ENCODE measurements around the gene CNOT8.
A peak's percentile ranks its signal among the peaks of the same experiment; 100 is the strongest.
"Not testable (repeated sequence)": the region's sequence is repeated elsewhere in the genome, so short reads cannot be mapped to it uniquely, and the experiment has no call there.

Gene CNOT8

DNA sequence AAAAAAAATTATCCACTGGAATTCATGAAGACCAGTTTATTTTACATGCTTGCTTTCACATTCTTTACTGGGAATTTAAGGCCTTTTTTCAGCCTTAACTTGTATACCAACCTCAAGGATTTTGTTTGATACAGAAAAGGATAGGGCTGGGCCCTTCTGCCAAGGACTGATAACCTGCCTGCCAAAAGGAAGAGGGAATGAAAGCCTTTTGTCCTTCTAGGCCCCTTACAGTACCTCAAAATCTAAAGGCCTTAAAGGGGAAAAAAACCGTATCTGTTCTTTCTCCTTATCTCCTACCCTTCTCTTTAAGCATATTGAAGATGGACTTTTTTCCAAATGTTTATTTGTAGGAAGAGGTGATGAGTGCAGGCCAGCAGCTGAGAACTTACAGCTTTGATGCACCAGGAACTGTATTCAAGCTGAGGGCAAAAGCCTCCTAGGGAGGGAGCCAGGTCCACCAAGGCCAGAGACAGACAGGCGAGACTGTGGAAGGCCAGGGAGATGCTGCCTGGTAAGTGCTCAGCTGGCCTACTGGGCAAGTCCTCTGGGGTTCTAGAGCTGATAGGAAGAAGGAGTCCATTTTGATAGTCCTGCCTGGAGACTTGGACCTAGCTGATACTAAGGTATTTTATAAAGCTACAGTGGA, 39.8 kb upstream of the CNOT8 start:
- Histone ChIP-seq H3K4me3 (ENCODE audit: low read depth in 1 of 5, low read length in 5 of 5) (no peak overlapping the region), H3K27me3 (ENCODE audit: control insufficient read depth in 5 of 5, insufficient read depth in 4 of 5, low read length in 5 of 5) (no peaks in the 10 kb centered on the region), H3K4me1 (ENCODE audit: control insufficient read depth in 5 of 5, insufficient read depth in 5 of 5, low read length in 5 of 5) (peaks cover 0 to 11% (median 6%) of the 10 kb centered on the region in 5 donors), H3K27ac (ENCODE audit: low read depth, low read length) (peak overlapping the region; percentile 48), H3K36me3 (ENCODE audit: control insufficient read depth in 5 of 5, insufficient read depth in 5 of 5, low read length in 5 of 5) (peaks cover 8 to 97% (median 77%) of the 10 kb centered on the region in 5 donors), H3K9me3 (ENCODE audit: control insufficient read depth in 5 of 5, low read length in 5 of 5) (no peaks in the 10 kb centered on the region), H3K9ac (ENCODE audit: low read length in 5 of 5) (peak overlapping the region in 2 of 5 donors; percentile 21 to 29)

- peak overlapping the region in 3 of 5 donors; percentile 1 to 29 (median 13) for H3K9ac ChIP-seq (ENCODE audit: low read length in 5 of 5)
Measured at GRCh38 chr5:154819546-154819945, 38.9 kb upstream of the CNOT8 start.

DNA sequence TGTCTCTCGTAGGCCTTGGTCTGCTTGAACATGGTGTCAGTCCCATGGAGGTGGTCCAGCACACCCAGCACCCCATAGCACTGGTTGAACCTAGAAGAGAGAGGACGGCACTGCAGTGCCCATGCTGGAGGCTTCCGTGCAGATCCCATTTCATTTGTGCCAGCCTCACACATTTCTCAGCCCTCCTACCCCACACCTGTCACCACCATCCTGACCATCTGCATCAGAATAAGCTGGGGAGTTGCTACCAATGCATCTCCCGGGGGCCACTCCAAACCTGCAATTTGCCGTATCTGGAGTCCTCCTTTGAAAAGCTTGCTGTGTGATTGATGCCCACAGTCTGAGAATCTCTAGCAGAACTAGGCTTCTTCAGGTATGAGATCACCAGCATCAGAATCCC, 38.0 kb upstream of the CNOT8 start:
- Histone ChIP-seq H3K4me3 (ENCODE audit: low read depth in 1 of 5, low read length in 5 of 5) (no peak overlapping the region), H3K9ac (ENCODE audit: low read length in 5 of 5) (peak overlapping the region in 1 of 5 donors; percentile 1), H3K36me3 (ENCODE audit: control insufficient read depth in 5 of 5, insufficient read depth in 5 of 5, low read length in 5 of 5) (peaks cover 8 to 97% (median 74%) of the 10 kb centered on the region in 5 donors)

More at GRCh38 chr5:154819546-154819945, 38.9 kb upstream of the CNOT8 start:
- H3K4me1 ChIP-seq (ENCODE audit: control insufficient read depth in 5 of 5, insufficient read depth in 5 of 5, low read length in 5 of 5): peaks cover 0 to 11% (median 6%) of the 10 kb centered on the region in 5 donors
- H3K27me3 ChIP-seq (ENCODE audit: control insufficient read depth in 5 of 5, insufficient read depth in 4 of 5, low read length in 5 of 5): no peaks in the 10 kb centered on the region
- peak overlapping the region; percentile 48 for H3K27ac ChIP-seq (ENCODE audit: low read depth, low read length)
- peaks cover 8 to 98% (median 79%) of the 10 kb centered on the region in 5 donors for H3K36me3 ChIP-seq (ENCODE audit: control insufficient read depth in 5 of 5, insufficient read depth in 5 of 5, low read length in 5 of 5)
- H3K9me3 ChIP-seq (ENCODE audit: control insufficient read depth in 5 of 5, low read length in 5 of 5): no peaks in the 10 kb centered on the region
- H3K4me3 ChIP-seq (ENCODE audit: low read depth in 1 of 5, low read length in 5 of 5): no peak overlapping the region

GRCh38 chr5:154822896-154823295, 35.5 kb upstream of the CNOT8 start:
- H3K27me3 ChIP-seq (ENCODE audit: control insufficient read depth in 5 of 5, insufficient read depth in 4 of 5, low read length in 5 of 5); H3K27ac ChIP-seq (ENCODE audit: low read depth, low read length); H3K9me3 ChIP-seq (ENCODE audit: control insufficient read depth in 5 of 5, low read length in 5 of 5); H3K4me1 ChIP-seq (ENCODE audit: control insufficient read depth in 5 of 5, insufficient read depth in 5 of 5, low read length in 5 of 5); H3K4me3 ChIP-seq (ENCODE audit: low read depth in 1 of 5, low read length in 5 of 5); H3K9ac ChIP-seq (ENCODE audit: low read length in 5 of 5): not testable (repeated sequence)
- H3K36me3 ChIP-seq (ENCODE audit: control insufficient read depth in 5 of 5, insufficient read depth in 5 of 5, low read length in 5 of 5): peaks cover 12 to 84% (median 64%) of the 10 kb centered on the region in 5 donors

More for the DNA sequence above, 38.0 kb upstream of the CNOT8 start:
- Histone ChIP-seq H3K27ac (ENCODE audit: low read depth, low read length) (no peak overlapping the region), H3K4me1 (ENCODE audit: control insufficient read depth in 5 of 5, insufficient read depth in 5 of 5, low read length in 5 of 5) (peaks cover 0 to 11% (median 6%) of the 10 kb centered on the region in 5 donors), H3K27me3 (ENCODE audit: control insufficient read depth in 5 of 5, insufficient read depth in 4 of 5, low read length in 5 of 5) (no peaks in the 10 kb centered on the region), H3K9me3 (ENCODE audit: control insufficient read depth in 5 of 5, low read length in 5 of 5) (no peaks in the 10 kb centered on the region)

DNA sequence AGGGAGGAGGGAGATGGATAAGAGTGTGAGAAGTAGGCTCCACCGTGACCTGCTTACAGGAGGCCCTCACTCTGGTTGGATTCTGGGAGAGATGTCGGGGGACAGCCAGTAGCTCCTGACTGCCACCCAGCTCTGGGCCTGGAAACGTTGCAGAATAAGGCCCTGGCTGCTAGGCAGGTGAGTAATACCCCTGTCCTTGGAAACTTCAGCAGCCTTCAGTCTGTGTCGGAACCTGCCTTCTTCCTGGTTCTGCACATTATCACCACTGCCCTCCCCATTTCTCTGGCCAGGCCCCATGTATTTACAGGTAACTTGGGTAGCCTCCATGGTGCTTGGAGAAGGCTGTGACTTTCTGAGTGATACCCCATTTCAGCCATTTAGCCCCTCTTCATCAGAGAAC, 34.8 kb upstream of the CNOT8 start:
- peaks cover 0 to 10% (median 0%) of the 10 kb centered on the region in 5 donors for H3K4me1 ChIP-seq (ENCODE audit: control insufficient read depth in 5 of 5, insufficient read depth in 5 of 5, low read length in 5 of 5)
- H3K27me3 ChIP-seq (ENCODE audit: control insufficient read depth in 5 of 5, insufficient read depth in 4 of 5, low read length in 5 of 5): no peaks in the 10 kb centered on the region
- no peak overlapping the region for H3K9ac ChIP-seq (ENCODE audit: low read length in 5 of 5)
- H3K27ac ChIP-seq (ENCODE audit: low read depth, low read length): no peak overlapping the region
- H3K4me3 ChIP-seq (ENCODE audit: low read depth in 1 of 5, low read length in 5 of 5): no peak overlapping the region
- no peaks in the 10 kb centered on the region for H3K9me3 ChIP-seq (ENCODE audit: control insufficient read depth in 5 of 5, low read length in 5 of 5)
- peaks cover 10 to 84% (median 66%) of the 10 kb centered on the region in 5 donors for H3K36me3 ChIP-seq (ENCODE audit: control insufficient read depth in 5 of 5, insufficient read depth in 5 of 5, low read length in 5 of 5)

GRCh38 chr5:154824070-154824469, 34.4 kb upstream of the CNOT8 start:
- Histone ChIP-seq H3K27me3 (ENCODE audit: control insufficient read depth in 5 of 5, insufficient read depth in 4 of 5, low read length in 5 of 5) (no peaks in the 10 kb centered on the region), H3K36me3 (ENCODE audit: control insufficient read depth in 5 of 5, insufficient read depth in 5 of 5, low read length in 5 of 5) (peaks cover 10 to 82% (median 67%) of the 10 kb centered on the region in 5 donors), H3K27ac (ENCODE audit: low read depth, low read length) (no peak overlapping the region), H3K4me1 (ENCODE audit: control insufficient read depth in 5 of 5, insufficient read depth in 5 of 5, low read length in 5 of 5) (peaks cover 0 to 10% (median 0%) of the 10 kb centered on the region in 5 donors), H3K4me3 (ENCODE audit: low read depth in 1 of 5, low read length in 5 of 5) (no peak overlapping the region), H3K9me3 (ENCODE audit: control insufficient read depth in 5 of 5, low read length in 5 of 5) (no peaks in the 10 kb centered on the region), H3K9ac (ENCODE audit: low read length in 5 of 5) (no peak overlapping the region)

GRCh38 chr5:154829181-154829588, 29.2 kb upstream of the CNOT8 start:
- Histone ChIP-seq H3K4me1 (ENCODE audit: control insufficient read depth in 5 of 5, insufficient read depth in 5 of 5, low read length in 5 of 5) (peaks cover 0 to 3% (median 0%) of the 10 kb centered on the region in 5 donors), H3K9ac (ENCODE audit: low read length in 5 of 5) (no peak overlapping the region), H3K4me3 (ENCODE audit: low read depth in 1 of 5, low read length in 5 of 5) (no peak overlapping the region), H3K27ac (ENCODE audit: low read depth, low read length) (no peak overlapping the region), H3K36me3 (ENCODE audit: control insufficient read depth in 5 of 5, insufficient read depth in 5 of 5, low read length in 5 of 5) (peaks cover 4 to 62% (median 48%) of the 10 kb centered on the region in 5 donors), H3K9me3 (ENCODE audit: control insufficient read depth in 5 of 5, low read length in 5 of 5) (no peaks in the 10 kb centered on the region), H3K27me3 (ENCODE audit: control insufficient read depth in 5 of 5, insufficient read depth in 4 of 5, low read length in 5 of 5) (no peaks in the 10 kb centered on the region)

DNA sequence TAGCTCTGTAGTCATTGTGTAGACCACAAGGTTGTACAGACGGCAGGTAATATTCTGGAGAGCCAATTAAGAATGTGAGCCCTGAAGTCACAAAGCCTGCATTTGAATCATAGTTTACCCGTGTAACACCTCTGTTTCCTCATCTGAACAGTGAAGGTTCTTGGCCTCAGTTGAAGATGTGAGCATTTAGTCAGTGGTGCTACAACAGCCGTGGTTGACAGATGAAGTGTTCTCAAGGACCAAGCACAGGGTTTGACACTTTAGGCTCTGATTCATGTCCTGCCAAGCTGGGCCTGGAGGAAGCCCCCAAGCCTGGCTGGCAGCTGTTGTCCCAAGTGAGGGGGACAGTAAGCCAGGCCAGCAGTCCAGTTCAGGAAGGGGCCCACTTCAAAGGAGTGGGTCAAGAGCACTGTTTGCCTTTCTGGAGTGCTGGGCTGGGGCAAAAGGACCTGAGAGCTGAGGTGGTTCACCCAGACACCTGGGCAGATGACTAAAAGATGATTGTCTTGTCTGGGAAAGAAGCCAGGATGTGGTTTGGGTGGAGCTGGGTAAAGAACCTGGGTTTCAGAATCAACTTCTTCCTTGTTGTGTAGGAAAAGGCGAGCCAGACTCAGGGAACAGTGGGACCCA, 28.7 kb upstream of the CNOT8 start:
- Histone ChIP-seq H3K27me3 (ENCODE audit: control insufficient read depth in 5 of 5, insufficient read depth in 4 of 5, low read length in 5 of 5) (no peaks in the 10 kb centered on the region), H3K9ac (ENCODE audit: low read length in 5 of 5) (no peak overlapping the region), H3K27ac (ENCODE audit: low read depth, low read length) (no peak overlapping the region), H3K4me3 (ENCODE audit: low read depth in 1 of 5, low read length in 5 of 5) (no peak overlapping the region), H3K36me3 (ENCODE audit: control insufficient read depth in 5 of 5, insufficient read depth in 5 of 5, low read length in 5 of 5) (peaks cover 4 to 58% (median 47%) of the 10 kb centered on the region in 5 donors), H3K9me3 (ENCODE audit: control insufficient read depth in 5 of 5, low read length in 5 of 5) (no peaks in the 10 kb centered on the region), H3K4me1 (ENCODE audit: control insufficient read depth in 5 of 5, insufficient read depth in 5 of 5, low read length in 5 of 5) (peaks cover 0 to 5% (median 4%) of the 10 kb centered on the region in 5 donors)

DNA sequence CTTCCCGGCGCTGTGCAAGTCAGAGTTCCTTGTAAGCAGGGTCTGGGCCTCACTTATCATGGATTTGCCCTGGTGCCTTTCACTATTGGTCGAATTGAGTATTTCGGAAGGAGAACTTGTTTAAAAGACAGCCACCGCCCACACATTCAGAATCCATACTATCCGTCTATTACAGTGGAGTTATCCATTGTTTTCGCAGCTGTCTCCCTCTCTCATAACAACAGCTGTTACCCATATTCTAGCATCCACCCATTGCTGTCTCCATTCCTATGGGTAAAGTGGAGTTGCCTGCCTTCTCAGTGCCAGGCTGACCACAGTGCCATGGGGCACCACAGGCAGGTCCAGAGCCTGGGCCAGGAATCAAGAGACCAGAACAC, 28.2 kb upstream of the CNOT8 start:
- Histone ChIP-seq H3K9ac (ENCODE audit: low read length in 5 of 5) (no peak overlapping the region), H3K36me3 (ENCODE audit: control insufficient read depth in 5 of 5, insufficient read depth in 5 of 5, low read length in 5 of 5) (peaks cover 4 to 56% (median 48%) of the 10 kb centered on the region in 5 donors), H3K27ac (ENCODE audit: low read depth, low read length) (no peak overlapping the region)

DNA sequence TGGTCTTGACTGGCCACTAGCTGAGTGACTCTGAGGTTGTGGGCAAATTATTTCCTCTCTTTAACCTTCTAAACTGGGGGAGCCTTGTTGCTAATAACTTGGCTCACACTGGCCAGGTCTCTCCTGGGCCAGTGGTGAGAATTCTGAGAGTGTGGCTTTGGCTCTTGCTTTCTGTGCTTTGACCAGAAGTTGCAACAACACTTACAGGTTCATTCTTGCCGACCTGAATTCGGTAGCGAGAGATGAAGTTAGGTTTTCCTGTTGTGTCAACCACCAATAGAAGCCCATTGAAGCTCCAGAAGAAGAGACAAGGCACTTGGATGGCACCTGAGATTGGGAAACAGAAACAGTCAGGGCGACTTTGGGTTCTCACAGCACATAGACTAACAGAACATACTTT, 27.8 kb upstream of the CNOT8 start:
- Histone ChIP-seq H3K27ac (ENCODE audit: low read depth, low read length) (no peak overlapping the region), H3K36me3 (ENCODE audit: control insufficient read depth in 5 of 5, insufficient read depth in 5 of 5, low read length in 5 of 5) (peaks cover 3 to 56% (median 48%) of the 10 kb centered on the region in 5 donors), H3K4me1 (ENCODE audit: control insufficient read depth in 5 of 5, insufficient read depth in 5 of 5, low read length in 5 of 5) (peaks cover 0 to 9% (median 8%) of the 10 kb centered on the region in 5 donors)

More for the DNA sequence above, 28.2 kb upstream of the CNOT8 start:
- H3K4me3 ChIP-seq (ENCODE audit: low read depth in 1 of 5, low read length in 5 of 5): no peak overlapping the region
- H3K27me3 ChIP-seq (ENCODE audit: control insufficient read depth in 5 of 5, insufficient read depth in 4 of 5, low read length in 5 of 5): no peaks in the 10 kb centered on the region
- H3K9me3 ChIP-seq (ENCODE audit: control insufficient read depth in 5 of 5, low read length in 5 of 5): no peaks in the 10 kb centered on the region
- H3K4me1 ChIP-seq (ENCODE audit: control insufficient read depth in 5 of 5, insufficient read depth in 5 of 5, low read length in 5 of 5): peaks cover 0 to 9% (median 8%) of the 10 kb centered on the region in 5 donors

More for the DNA sequence above, 27.8 kb upstream of the CNOT8 start:
- no peak overlapping the region for H3K9ac ChIP-seq (ENCODE audit: low read length in 5 of 5)
- H3K27me3 ChIP-seq (ENCODE audit: control insufficient read depth in 5 of 5, insufficient read depth in 4 of 5, low read length in 5 of 5): no peaks in the 10 kb centered on the region
- no peak overlapping the region for H3K4me3 ChIP-seq (ENCODE audit: low read depth in 1 of 5, low read length in 5 of 5)
- H3K9me3 ChIP-seq (ENCODE audit: control insufficient read depth in 5 of 5, low read length in 5 of 5): no peaks in the 10 kb centered on the region
